OCI-LY7 (cell line): ENCODE measurements around the gene TYMP. TPM values are rescaled to one million over a fixed set of nuclear protein-coding genes. Genes with fewer than 3 reads are reported as not detected.

Experiments used
- BruUV-seq: library from RNA; stranded (reverse); fragments of 400-500 nt; replicated peaks from 2 replicates; lab custom pipeline; 2021; lab: Mats Ljungman, UMichigan
- CTCF ChIA-PET: fragments of 300-600 bp; sonication (Branson Sonifier 250); formaldehyde crosslinking; loops from one replicate; lab custom pipeline; 2022; ENCODE audit warnings: antibody characterized with exemption; ENCODE audit not compliant: unreplicated experiment; lab: Charles Lee
- POLR2A ChIA-PET: fragments of 300-600 bp; sonication (Branson Sonifier 250); formaldehyde crosslinking; loops from one replicate; lab custom pipeline; 2022; ENCODE audit warnings: antibody characterized with exemption; lab: Charles Lee
- DNase-seq: peaks from one replicate; pipeline ENCODE4 v3.0.0-alpha.2; 2015; ENCODE audit warnings: low spot score
- H2AFZ ChIP-seq: fragments of 200-600 bp; sonication (generic), shearing (Covaris generic); 2 replicates; pipeline ENCODE4 v1.6.1; 2014; ENCODE audit warnings: mild to moderate bottlenecking, antibody characterized with exemption, low read length, moderate library complexity
- H3K27ac ChIP-seq: fragments of 200-600 bp; sonication (generic); 2 replicates; pipeline ENCODE4 v1.5.1; 2014; ENCODE audit warnings: mixed run types, low read depth, mild to moderate bottlenecking, moderate library complexity, low read length, inconsistent platforms; ENCODE audit not compliant: poor library complexity, severe bottlenecking
- H3K36me3 ChIP-seq: fragments of 200-600 bp; sonication (generic); 2 replicates; pipeline ENCODE4 v1.6.1; 2014; ENCODE audit warnings: mild to moderate bottlenecking, antibody characterized with exemption, low read length, moderate library complexity, mixed read lengths; ENCODE audit not compliant: insufficient read depth
- H3K4me1 ChIP-seq: fragments of 200-600 bp; sonication (generic); 2 replicates; pipeline ENCODE4 v1.5.1; 2014; ENCODE audit warnings: mild to moderate bottlenecking, low read length; ENCODE audit not compliant: insufficient read depth, poor library complexity, severe bottlenecking
- H3K4me2 ChIP-seq: fragments of 200-600 bp; sonication (generic); 2 replicates; pipeline ENCODE4 v1.6.1; 2014; ENCODE audit warnings: mild to moderate bottlenecking, low read length
- H3K4me3 ChIP-seq: fragments of 200-600 bp; sonication (generic); 2 replicates; pipeline ENCODE4 v1.5.1; 2014; ENCODE audit warnings: mild to moderate bottlenecking, low read depth, low read length; ENCODE audit not compliant: poor library complexity, severe bottlenecking
- H3K79me2 ChIP-seq: fragments of 200-600 bp; sonication (generic); 2 replicates; pipeline ENCODE4 v1.6.1; 2016; ENCODE audit warnings: low read depth, mild to moderate bottlenecking, low read length, moderate library complexity, mixed read lengths; ENCODE audit not compliant: insufficient read depth
- H3K9me2 ChIP-seq: fragments of 200-600 bp; sonication (generic); 2 replicates; pipeline ENCODE4 v1.6.1; 2016; ENCODE audit warnings: mild to moderate bottlenecking, low read length, mixed read lengths; ENCODE audit not compliant: insufficient read depth
- H3K9me3 ChIP-seq: fragments of 200-600 bp; sonication (generic); 2 replicates; pipeline ENCODE4 v1.6.1; 2014; ENCODE audit warnings: mild to moderate bottlenecking, mixed run types, low read length, mixed read lengths
- H4K20me1 ChIP-seq: fragments of 200-600 bp; sonication (generic); 2 replicates; pipeline ENCODE4 v1.6.1; 2014; ENCODE audit warnings: mild to moderate bottlenecking, antibody characterized with exemption, low read length, moderate library complexity, mixed read lengths; ENCODE audit not compliant: insufficient read depth
- CTCF ChIP-seq: fragments of 200-600 bp; sonication (generic); conservative IDR thresholded peaks from 2 replicates; pipeline ENCODE4 v1.5.1; 2014; ENCODE audit warnings: mild to moderate bottlenecking, antibody characterized with exemption, low read length, moderate library complexity, mixed read lengths
- EZH2phosphoT487 ChIP-seq: fragments of 200-600 bp; sonication (generic); IDR thresholded peaks from 2 replicates; pipeline ENCODE4 v1.6.1; 2018; ENCODE audit warnings: low read depth, borderline replicate concordance, mild to moderate bottlenecking, mixed run types, antibody characterized with exemption, low read length, moderate library complexity, mixed read lengths
- intact Hi-C: fragments of 100-400 bp; cut with micrococcal nuclease; formaldehyde crosslinking; loops from one replicate; pipeline ENCODE4 v1.10.0; 2022; ENCODE audit not compliant: unreplicated experiment
- total RNA-seq, 2 experiments: library from RNA; depleted of rRNA in 1 of 2; stranded (reverse); fragments of >200 nt in 1 of 2; shearing (Covaris generic) in 1 of 2; gene quantifications; 2 replicates each; pipeline ENCODE4 v1.2.3, GENCODE V29; 2014 to 2022

Gene TYMP
- total RNA-seq, 2 experiments from 2014 or later = 3.9 to 4.0 TPM

- peak within 1 kb of the TSS; percentile 51 for H3K4me2 ChIP-seq
These were observed 15.9 kb upstream of the TYMP start, which contains the start of gene KLHDC7B for GRCh38 chr22:50545522-50546325. Gene KLHDC7B, plus strand, starts transcription at chr22:50545899. Its CDS starts 345 bp downstream, at chr22:50546244.

GRCh38 chr22:50544746-50545253, 15.0 kb upstream of the TYMP start:
- intact Hi-C loops = loop anchor here (1.0 to 2.0 kb wide), 2 partner anchors 38 to 147 kb away; partner anchors contain the start of gene CHKB

More at GRCh38 chr22:50545522-50546325, 15.9 kb upstream of the TYMP start, which contains the start of gene KLHDC7B:
- H4K20me1 ChIP-seq = no peaks in the 10 kb centered on the region
- no peaks in the 10 kb centered on the region for H3K9me2 ChIP-seq
- no peaks in the 10 kb centered on the region for H3K79me2 ChIP-seq
- POLR2A ChIA-PET = interaction anchor here (0.6 to 0.7 kb wide), 3 partner anchors 11 to 52 kb away, joined by 3 to 4 read pairs (median 4); no protein-coding TSS in a partner anchor
- no peaks in the 10 kb centered on the region for H3K9me3 ChIP-seq
- no peaks in the 10 kb centered on the region for H3K36me3 ChIP-seq
- CTCF ChIA-PET = interaction anchor here (0.6 kb wide), 1 partner anchor 21 kb away, joined by 5 read pairs; no protein-coding TSS in a partner anchor
- no TSS peak for BruUV-seq
- H2AFZ ChIP-seq = peak within 1 kb of the TSS; percentile 34; the same call in 1 of the 2 replicates
- TF ChIP-seq EZH2phosphoT487 (no peak), CTCF (0 out of 2 replicates have a peak, but pooled peaks have one; percentile 19)
- peaks cover 45% of the 10 kb centered on the region for H3K4me1 ChIP-seq
- no peak within 1 kb of the TSS for H3K27ac ChIP-seq
- no peak within 1 kb of the TSS for H3K4me3 ChIP-seq
- DNase-seq = no peak
- intact Hi-C loops = loop anchor here (2.0 kb wide), 1 partner anchor 37 kb away; the partner anchor contains the start of gene CHKB

More at GRCh38 chr22:50544746-50545253, 15.0 kb upstream of the TYMP start:
- ChIA-PET POLR2A (no interaction called here), CTCF (no interaction called here)
- Histone ChIP-seq H3K9me3 (no peaks in the 10 kb centered on the region), H2AFZ (peak overlapping the region; percentile 34; the same call in 1 of the 2 replicates), H4K20me1 (no peaks in the 10 kb centered on the region), H3K79me2 (no peaks in the 10 kb centered on the region), H3K9me2 (no peaks in the 10 kb centered on the region), H3K4me2 (peak overlapping the region; percentile 51), H3K4me1 (peaks cover 54% of the 10 kb centered on the region), H3K27ac (no peak overlapping the region), H3K4me3 (no peak overlapping the region), H3K36me3 (no peaks in the 10 kb centered on the region)
- TF ChIP-seq EZH2phosphoT487 (no peak), CTCF (no peak)
- DNase-seq = peak; percentile 56
- BruUV-seq = no TSS peak
